Measurements from ENCODE around the gene NUDT16. TPM values are rescaled to one million over a fixed set of nuclear protein-coding genes. Genes with fewer than 3 reads are reported as not detected.

Gene NUDT16
- total and polyA plus RNA-seq, 9 of the 15 experiments (the other 6 are each of a cell fraction or from before 2014, with no cell fraction given) = 1.5 to 11.4 (median 7.6) TPM

DNA sequence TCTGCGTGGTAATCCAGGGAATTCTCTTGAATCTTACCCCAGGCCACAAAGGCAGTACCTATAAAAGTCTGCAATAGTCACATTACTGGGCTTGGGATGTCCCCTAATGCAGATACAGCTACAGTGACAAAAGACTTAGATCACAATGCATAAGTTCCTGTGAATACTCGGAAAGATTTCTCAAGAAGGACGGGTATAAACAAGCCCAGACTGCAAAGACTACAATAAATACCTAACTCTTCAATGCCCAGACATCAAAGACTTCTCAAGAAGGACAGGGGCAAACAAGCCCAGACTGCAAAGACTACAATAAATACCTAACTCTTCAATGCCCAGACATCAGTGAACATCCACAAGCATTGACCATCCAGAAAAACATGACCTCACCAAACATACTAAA, 50.9 kb downstream of the NUDT16 start (continued):
- TF ChIP-seq RREB1 (CRISPR knock-in tag; IDR thresholded peaks at IDR 0.05) (no peak), HNRNPUL1 (IDR thresholded peaks at IDR 0.05; ENCODE audit: low read length) (no peak), CEBPB (tag; IDR thresholded peaks at IDR 0.05) (no peak), HLTF (IDR thresholded peaks at IDR 0.05) (no peak), NFRKB (IDR thresholded peaks at IDR 0.05; ENCODE audit: low read depth) (no peak), ZNF184 (CRISPR knock-in tag; IDR thresholded peaks at IDR 0.05) (no peak)
- TF ChIP-seq, protein P1, sequence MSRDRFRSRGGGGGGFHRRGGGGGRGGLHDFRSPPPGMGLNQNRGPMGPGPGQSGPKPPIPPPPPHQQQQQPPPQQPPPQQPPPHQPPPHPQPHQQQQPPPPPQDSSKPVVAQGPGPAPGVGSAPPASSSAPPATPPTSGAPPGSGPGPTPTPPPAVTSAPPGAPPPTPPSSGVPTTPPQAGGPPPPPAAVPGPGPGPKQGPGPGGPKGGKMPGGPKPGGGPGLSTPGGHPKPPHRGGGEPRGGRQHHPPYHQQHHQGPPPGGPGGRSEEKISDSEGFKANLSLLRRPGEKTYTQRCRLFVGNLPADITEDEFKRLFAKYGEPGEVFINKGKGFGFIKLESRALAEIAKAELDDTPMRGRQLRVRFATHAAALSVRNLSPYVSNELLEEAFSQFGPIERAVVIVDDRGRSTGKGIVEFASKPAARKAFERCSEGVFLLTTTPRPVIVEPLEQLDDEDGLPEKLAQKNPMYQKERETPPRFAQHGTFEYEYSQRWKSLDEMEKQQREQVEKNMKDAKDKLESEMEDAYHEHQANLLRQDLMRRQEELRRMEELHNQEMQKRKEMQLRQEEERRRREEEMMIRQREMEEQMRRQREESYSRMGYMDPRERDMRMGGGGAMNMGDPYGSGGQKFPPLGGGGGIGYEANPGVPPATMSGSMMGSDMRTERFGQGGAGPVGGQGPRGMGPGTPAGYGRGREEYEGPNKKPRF (IDR thresholded peaks at IDR 0.05; ENCODE audit: low read depth, low read length) = no peak
- TF ChIP-seq, protein P2, sequence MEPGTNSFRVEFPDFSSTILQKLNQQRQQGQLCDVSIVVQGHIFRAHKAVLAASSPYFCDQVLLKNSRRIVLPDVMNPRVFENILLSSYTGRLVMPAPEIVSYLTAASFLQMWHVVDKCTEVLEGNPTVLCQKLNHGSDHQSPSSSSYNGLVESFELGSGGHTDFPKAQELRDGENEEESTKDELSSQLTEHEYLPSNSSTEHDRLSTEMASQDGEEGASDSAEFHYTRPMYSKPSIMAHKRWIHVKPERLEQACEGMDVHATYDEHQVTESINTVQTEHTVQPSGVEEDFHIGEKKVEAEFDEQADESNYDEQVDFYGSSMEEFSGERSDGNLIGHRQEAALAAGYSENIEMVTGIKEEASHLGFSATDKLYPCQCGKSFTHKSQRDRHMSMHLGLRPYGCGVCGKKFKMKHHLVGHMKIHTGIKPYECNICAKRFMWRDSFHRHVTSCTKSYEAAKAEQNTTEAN (CRISPR knock-in tag; IDR thresholded peaks at IDR 0.05) = no peak
- TF ChIP-seq, protein P3, sequence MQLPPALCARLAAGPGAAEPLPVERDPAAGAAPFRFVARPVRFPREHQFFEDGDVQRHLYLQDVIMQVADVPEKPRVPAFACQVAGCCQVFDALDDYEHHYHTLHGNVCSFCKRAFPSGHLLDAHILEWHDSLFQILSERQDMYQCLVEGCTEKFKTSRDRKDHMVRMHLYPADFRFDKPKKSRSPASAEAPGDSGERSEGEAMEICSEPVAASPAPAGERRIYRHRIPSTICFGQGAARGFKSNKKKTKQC (CRISPR knock-in tag; IDR thresholded peaks at IDR 0.05) = no peak
- TF ChIP-seq, protein P4, sequence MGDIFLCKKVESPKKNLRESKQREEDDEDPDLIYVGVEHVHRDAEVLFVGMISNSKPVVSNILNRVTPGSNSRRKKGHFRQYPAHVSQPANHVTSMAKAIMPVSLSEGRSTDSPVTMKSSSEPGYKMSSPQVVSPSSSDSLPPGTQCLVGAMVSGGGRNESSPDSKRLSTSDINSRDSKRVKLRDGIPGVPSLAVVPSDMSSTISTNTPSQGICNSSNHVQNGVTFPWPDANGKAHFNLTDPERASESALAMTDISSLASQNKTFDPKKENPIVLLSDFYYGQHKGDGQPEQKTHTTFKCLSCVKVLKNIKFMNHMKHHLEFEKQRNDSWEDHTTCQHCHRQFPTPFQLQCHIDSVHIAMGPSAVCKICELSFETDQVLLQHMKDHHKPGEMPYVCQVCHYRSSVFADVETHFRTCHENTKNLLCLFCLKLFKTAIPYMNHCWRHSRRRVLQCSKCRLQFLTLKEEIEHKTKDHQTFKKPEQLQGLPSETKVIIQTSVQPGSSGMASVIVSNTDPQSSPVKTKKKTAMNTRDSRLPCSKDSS (IDR thresholded peaks at IDR 0.05; ENCODE audit: low read depth, partially characterized antibody) = no peak

All from K562 (cell line).